ENCODE results near the gene TJP2.
"Not testable (repeated sequence)": the region's sequence is repeated elsewhere in the genome, so short reads cannot be mapped to it uniquely, and the experiment has no call there.

Gene TJP2

DNA sequence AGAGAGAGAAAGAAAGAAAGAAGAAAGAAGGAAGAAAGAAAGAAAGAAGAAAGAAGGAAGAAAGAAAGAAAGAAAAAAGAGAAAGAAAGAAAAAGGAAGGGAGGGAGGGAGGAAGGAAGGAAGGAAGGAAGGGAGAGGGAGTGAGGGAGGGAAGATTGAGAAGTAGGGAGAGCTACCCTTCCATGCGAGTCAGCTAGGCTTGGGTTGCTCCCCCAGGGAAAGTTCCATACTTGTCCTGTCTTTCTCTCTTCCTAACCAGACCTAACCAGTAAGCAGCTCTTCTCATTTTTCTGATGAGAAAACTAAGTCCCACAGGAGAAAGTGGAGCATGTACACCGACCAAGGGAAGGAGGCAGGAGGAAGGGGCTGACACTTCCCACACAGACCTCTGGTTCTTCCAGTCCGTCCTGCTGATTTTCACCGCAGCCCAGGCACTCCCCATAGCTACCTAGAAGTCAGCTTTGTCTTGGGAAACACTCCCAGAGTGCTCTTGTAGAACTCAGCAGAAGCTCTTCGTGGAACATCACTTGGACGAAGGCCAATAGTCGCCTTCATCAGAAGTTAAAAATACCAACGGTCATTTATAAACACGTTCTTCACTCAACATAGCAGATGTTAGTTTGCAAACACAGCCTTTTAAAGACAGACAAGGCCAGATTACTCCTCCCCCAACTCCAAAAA is 121.9 kb downstream of the TJP2 start:
- Histone ChIP-seq H3K27ac (ENCODE audit: low read depth in 2 of 2, low read length in 2 of 2) (peak overlapping the region in 1 of 2 donors; percentile 13), H3K9ac (ENCODE audit: low read depth in 1 of 2, low read length in 2 of 2) (no peak overlapping the region), H3K27me3 (ENCODE audit: control insufficient read depth in 2 of 2, insufficient read depth in 2 of 2, low read length in 2 of 2) (no peaks in the 10 kb centered on the region), H3K4me1 (ENCODE audit: control insufficient read depth in 2 of 2, insufficient read depth in 2 of 2, low read length in 2 of 2) (no peaks in the 10 kb centered on the region), H3K36me3 (ENCODE audit: control insufficient read depth in 2 of 2, insufficient read depth in 2 of 2, low read length in 2 of 2) (no peaks in the 10 kb centered on the region), H3K4me3 (ENCODE audit: low read length in 2 of 2) (no peak overlapping the region), H3K9me3 (ENCODE audit: control insufficient read depth in 2 of 2, low read length in 2 of 2) (no peaks in the 10 kb centered on the region)

DNA sequence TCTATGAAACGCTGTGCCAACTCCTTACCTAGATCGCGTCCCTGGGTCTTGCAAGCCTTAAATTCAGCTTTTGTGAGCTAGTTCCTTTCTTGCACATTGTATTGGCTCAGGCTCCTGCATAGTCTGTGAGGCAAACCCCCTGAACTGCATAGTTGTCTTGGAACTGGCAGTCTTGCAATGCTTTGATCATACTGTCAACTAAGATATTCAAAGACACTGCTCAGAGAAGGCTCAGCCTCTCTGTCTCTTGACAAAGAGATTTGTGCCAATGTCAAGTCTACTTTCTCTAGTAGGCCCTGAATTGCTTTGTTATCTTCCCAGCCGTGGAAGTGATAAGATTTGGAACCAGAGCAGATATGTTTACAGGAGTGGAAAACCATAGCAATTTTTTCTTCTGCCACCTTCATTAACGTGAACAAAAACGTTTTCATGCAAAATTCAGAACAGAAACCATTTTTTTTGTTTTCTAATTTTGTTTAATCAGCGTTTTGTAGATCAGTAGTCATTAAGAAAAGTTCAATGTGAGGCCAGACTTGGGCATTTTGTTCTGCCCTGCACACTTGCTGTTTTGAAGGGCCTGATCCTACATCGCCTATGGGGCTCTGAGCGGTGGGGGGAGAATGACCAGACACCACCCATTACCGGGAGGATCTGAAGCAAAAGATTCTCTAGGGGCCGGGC is 123.4 kb downstream of the TJP2 start:
- Histone ChIP-seq H3K27ac (ENCODE audit: low read depth in 2 of 2, low read length in 2 of 2) (no peak overlapping the region), H3K4me3 (ENCODE audit: low read length in 2 of 2) (no peak overlapping the region), H3K9me3 (ENCODE audit: control insufficient read depth in 2 of 2, low read length in 2 of 2) (no peaks in the 10 kb centered on the region), H3K36me3 (ENCODE audit: control insufficient read depth in 2 of 2, insufficient read depth in 2 of 2, low read length in 2 of 2) (no peaks in the 10 kb centered on the region), H3K27me3 (ENCODE audit: control insufficient read depth in 2 of 2, insufficient read depth in 2 of 2, low read length in 2 of 2) (no peaks in the 10 kb centered on the region), H3K4me1 (ENCODE audit: control insufficient read depth in 2 of 2, insufficient read depth in 2 of 2, low read length in 2 of 2) (no peaks in the 10 kb centered on the region), H3K9ac (ENCODE audit: low read depth in 1 of 2, low read length in 2 of 2) (no peak overlapping the region)

- no peak overlapping the region for H3K27ac ChIP-seq (ENCODE audit: low read depth in 2 of 2, low read length in 2 of 2)
- H3K27me3 ChIP-seq (ENCODE audit: control insufficient read depth in 2 of 2, insufficient read depth in 2 of 2, low read length in 2 of 2): no peaks in the 10 kb centered on the region
- no peak overlapping the region for H3K9ac ChIP-seq (ENCODE audit: low read depth in 1 of 2, low read length in 2 of 2)
- no peaks in the 10 kb centered on the region for H3K36me3 ChIP-seq (ENCODE audit: control insufficient read depth in 2 of 2, insufficient read depth in 2 of 2, low read length in 2 of 2)
- H3K4me1 ChIP-seq (ENCODE audit: control insufficient read depth in 2 of 2, insufficient read depth in 2 of 2, low read length in 2 of 2): no peaks in the 10 kb centered on the region
- H3K9me3 ChIP-seq (ENCODE audit: control insufficient read depth in 2 of 2, low read length in 2 of 2): no peaks in the 10 kb centered on the region
- H3K4me3 ChIP-seq (ENCODE audit: low read length in 2 of 2): no peak overlapping the region
These were observed 125.2 kb downstream of the TJP2 start for GRCh38 chr9:69299315-69299714.

DNA sequence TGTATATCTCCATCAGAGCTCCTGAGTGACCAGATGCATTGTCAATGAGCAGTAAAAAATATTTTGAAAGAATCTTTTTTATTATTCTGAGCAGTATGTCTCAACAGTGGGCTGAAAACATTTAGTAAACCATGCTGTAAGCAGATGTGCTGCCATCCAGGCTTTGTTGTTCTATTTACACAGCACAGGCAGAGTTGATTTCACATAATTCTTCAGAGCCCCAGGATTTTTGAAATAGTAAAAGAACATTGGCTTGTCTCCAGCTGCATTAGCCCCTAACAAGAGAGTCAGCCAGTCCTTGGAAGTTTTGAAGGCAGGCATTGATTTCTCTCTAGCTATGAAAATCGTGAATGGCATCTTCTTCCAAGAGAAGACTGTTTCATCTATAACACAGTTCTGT is 125.7 kb downstream of the TJP2 start:
- H3K4me3 ChIP-seq (ENCODE audit: low read length in 2 of 2): no peak overlapping the region

GRCh38 chr9:69303331-69303730 is 129.3 kb downstream of the TJP2 start:
- H3K36me3 ChIP-seq (ENCODE audit: control insufficient read depth in 2 of 2, insufficient read depth in 2 of 2, low read length in 2 of 2): no peaks in the 10 kb centered on the region
- H3K27ac ChIP-seq (ENCODE audit: low read depth in 2 of 2, low read length in 2 of 2): no peak overlapping the region
- H3K9ac ChIP-seq (ENCODE audit: low read depth in 1 of 2, low read length in 2 of 2): no peak overlapping the region
- H3K9me3 ChIP-seq (ENCODE audit: control insufficient read depth in 2 of 2, low read length in 2 of 2): no peaks in the 10 kb centered on the region
- H3K4me1 ChIP-seq (ENCODE audit: control insufficient read depth in 2 of 2, insufficient read depth in 2 of 2, low read length in 2 of 2): no peaks in the 10 kb centered on the region
- no peak overlapping the region for H3K4me3 ChIP-seq (ENCODE audit: low read length in 2 of 2)
- no peaks in the 10 kb centered on the region for H3K27me3 ChIP-seq (ENCODE audit: control insufficient read depth in 2 of 2, insufficient read depth in 2 of 2, low read length in 2 of 2)

More for the DNA sequence above, 125.7 kb downstream of the TJP2 start:
- no peaks in the 10 kb centered on the region for H3K9me3 ChIP-seq (ENCODE audit: control insufficient read depth in 2 of 2, low read length in 2 of 2)
- H3K36me3 ChIP-seq (ENCODE audit: control insufficient read depth in 2 of 2, insufficient read depth in 2 of 2, low read length in 2 of 2): no peaks in the 10 kb centered on the region
- H3K4me1 ChIP-seq (ENCODE audit: control insufficient read depth in 2 of 2, insufficient read depth in 2 of 2, low read length in 2 of 2): no peaks in the 10 kb centered on the region
- no peak overlapping the region for H3K27ac ChIP-seq (ENCODE audit: low read depth in 2 of 2, low read length in 2 of 2)
- no peaks in the 10 kb centered on the region for H3K27me3 ChIP-seq (ENCODE audit: control insufficient read depth in 2 of 2, insufficient read depth in 2 of 2, low read length in 2 of 2)
- H3K9ac ChIP-seq (ENCODE audit: low read depth in 1 of 2, low read length in 2 of 2): no peak overlapping the region

- H3K4me3 ChIP-seq (ENCODE audit: low read length in 2 of 2); H3K36me3 ChIP-seq (ENCODE audit: control insufficient read depth in 2 of 2, insufficient read depth in 2 of 2, low read length in 2 of 2); H3K4me1 ChIP-seq (ENCODE audit: control insufficient read depth in 2 of 2, insufficient read depth in 2 of 2, low read length in 2 of 2); H3K9ac ChIP-seq (ENCODE audit: low read depth in 1 of 2, low read length in 2 of 2); H3K27me3 ChIP-seq (ENCODE audit: control insufficient read depth in 2 of 2, insufficient read depth in 2 of 2, low read length in 2 of 2); H3K27ac ChIP-seq (ENCODE audit: low read depth in 2 of 2, low read length in 2 of 2); H3K9me3 ChIP-seq (ENCODE audit: control insufficient read depth in 2 of 2, low read length in 2 of 2): not testable (repeated sequence)
These were observed 132.9 kb downstream of the TJP2 start for GRCh38 chr9:69306895-69307445.

DNA sequence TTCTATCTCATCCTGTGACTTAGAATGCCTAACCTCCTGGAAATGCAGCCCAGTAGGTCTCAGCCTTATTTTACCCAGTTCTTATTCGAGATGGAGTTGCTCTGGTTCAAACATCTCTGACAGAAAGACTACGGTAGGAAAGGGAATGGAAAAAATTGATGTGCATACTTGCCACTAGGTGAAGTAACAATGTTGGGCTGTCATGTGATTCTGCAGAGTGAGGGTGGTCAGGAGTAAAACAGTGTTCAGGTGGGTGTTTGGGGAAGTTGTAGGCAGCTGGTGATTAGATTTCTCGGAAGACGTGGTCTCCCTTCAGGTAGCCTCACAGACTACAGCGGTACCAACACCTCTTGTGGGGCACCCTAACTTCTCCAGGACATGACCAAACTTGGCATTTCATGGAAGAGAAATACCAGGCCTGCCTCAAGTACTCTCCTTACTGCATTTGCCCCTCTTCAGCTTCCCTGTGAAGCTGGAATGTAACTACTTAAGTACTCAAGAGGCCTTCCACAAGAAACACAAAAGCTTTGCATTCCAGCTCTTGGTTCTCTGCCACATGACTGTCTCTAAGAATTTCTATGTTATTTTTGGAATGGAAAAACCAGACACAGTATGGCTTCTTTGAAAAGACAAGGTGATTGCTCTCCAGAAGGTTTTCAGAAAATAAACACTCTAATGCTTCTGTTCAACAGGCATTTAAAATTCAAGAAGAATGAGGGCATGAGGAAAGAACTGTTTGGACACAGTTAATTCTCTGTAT is 133.5 kb downstream of the TJP2 start:
- no peak overlapping the region for H3K4me3 ChIP-seq (ENCODE audit: low read length in 2 of 2)
- H3K4me1 ChIP-seq (ENCODE audit: control insufficient read depth in 2 of 2, insufficient read depth in 2 of 2, low read length in 2 of 2): no peaks in the 10 kb centered on the region
- peaks cover 0 to under 1% of the 10 kb centered on the region in 2 donors for H3K9me3 ChIP-seq (ENCODE audit: control insufficient read depth in 2 of 2, low read length in 2 of 2)
- H3K9ac ChIP-seq (ENCODE audit: low read depth in 1 of 2, low read length in 2 of 2): no peak overlapping the region
- no peaks in the 10 kb centered on the region for H3K27me3 ChIP-seq (ENCODE audit: control insufficient read depth in 2 of 2, insufficient read depth in 2 of 2, low read length in 2 of 2)
- H3K27ac ChIP-seq (ENCODE audit: low read depth in 2 of 2, low read length in 2 of 2): no peak overlapping the region
- H3K36me3 ChIP-seq (ENCODE audit: control insufficient read depth in 2 of 2, insufficient read depth in 2 of 2, low read length in 2 of 2): no peaks in the 10 kb centered on the region

DNA sequence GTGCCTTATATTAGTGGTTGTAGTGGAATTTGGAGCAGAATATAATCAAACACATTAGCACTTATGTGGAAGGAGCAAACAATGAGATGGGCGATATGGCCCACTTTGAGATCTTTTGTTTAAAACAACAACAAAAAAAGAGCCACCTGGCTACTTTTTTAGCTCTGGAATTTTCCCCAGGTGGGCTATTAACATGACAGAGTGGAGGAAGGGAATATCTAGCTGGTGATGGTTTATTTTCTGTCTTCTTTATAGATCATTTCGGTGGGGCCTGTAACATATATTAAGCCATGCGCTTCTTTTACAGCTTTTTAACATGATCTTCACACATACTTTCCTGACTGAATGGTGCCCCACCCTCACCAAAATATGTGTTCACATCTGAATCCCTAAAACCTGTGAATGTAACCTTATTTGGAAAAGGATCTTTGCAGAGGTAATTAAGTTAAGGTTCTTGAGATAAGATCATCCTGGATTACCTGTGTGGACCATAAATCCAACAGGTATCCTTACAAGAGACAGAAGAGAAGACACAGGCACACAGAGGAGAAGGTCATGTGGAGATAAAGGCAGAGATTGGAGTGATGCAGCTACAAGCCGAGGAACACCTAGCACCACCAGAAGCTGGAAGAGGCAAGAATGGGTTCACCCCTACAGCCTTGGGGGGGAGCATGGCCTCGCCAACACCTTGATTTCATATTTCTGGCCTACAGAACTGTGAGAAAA is 134.3 kb downstream of the TJP2 start:
- no peak overlapping the region for H3K9ac ChIP-seq (ENCODE audit: low read depth in 1 of 2, low read length in 2 of 2)
- H3K9me3 ChIP-seq (ENCODE audit: control insufficient read depth in 2 of 2, low read length in 2 of 2): peaks cover 0 to 5% of the 10 kb centered on the region in 2 donors
- H3K27ac ChIP-seq (ENCODE audit: low read depth in 2 of 2, low read length in 2 of 2): no peak overlapping the region
- no peak overlapping the region for H3K4me3 ChIP-seq (ENCODE audit: low read length in 2 of 2)
- H3K4me1 ChIP-seq (ENCODE audit: control insufficient read depth in 2 of 2, insufficient read depth in 2 of 2, low read length in 2 of 2): no peaks in the 10 kb centered on the region
- H3K27me3 ChIP-seq (ENCODE audit: control insufficient read depth in 2 of 2, insufficient read depth in 2 of 2, low read length in 2 of 2): no peaks in the 10 kb centered on the region
- no peaks in the 10 kb centered on the region for H3K36me3 ChIP-seq (ENCODE audit: control insufficient read depth in 2 of 2, insufficient read depth in 2 of 2, low read length in 2 of 2)

DNA sequence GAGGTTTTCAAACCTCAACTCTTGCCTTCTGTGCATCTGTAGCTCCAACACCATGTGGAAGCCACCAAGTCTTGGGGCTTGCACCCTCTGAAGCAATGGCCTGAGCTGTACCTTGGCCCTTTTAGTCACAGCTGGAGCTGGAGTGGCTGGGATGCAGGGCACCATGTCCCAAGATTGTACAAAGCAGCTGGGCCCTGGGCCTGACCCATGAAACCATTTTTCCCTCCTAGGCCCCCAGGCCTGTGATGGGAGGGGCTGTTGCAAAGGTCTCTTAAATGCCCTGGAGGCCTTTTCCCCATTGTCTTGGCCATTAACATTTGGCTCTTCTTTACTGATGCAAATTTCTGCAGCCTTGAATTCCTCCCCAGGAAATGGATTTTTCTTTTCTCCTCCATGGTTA is 139.1 kb downstream of the TJP2 start:
- no peak overlapping the region for H3K9ac ChIP-seq (ENCODE audit: low read depth in 1 of 2, low read length in 2 of 2)
- H3K27ac ChIP-seq (ENCODE audit: low read depth in 2 of 2, low read length in 2 of 2): no peak overlapping the region
- H3K27me3 ChIP-seq (ENCODE audit: control insufficient read depth in 2 of 2, insufficient read depth in 2 of 2, low read length in 2 of 2): no peaks in the 10 kb centered on the region

More for the DNA sequence above, 139.1 kb downstream of the TJP2 start:
- Histone ChIP-seq H3K9me3 (ENCODE audit: control insufficient read depth in 2 of 2, low read length in 2 of 2) (peaks cover 0 to 5% of the 10 kb centered on the region in 2 donors), H3K36me3 (ENCODE audit: control insufficient read depth in 2 of 2, insufficient read depth in 2 of 2, low read length in 2 of 2) (no peaks in the 10 kb centered on the region), H3K4me1 (ENCODE audit: control insufficient read depth in 2 of 2, insufficient read depth in 2 of 2, low read length in 2 of 2) (no peaks in the 10 kb centered on the region), H3K4me3 (ENCODE audit: low read length in 2 of 2) (no peak overlapping the region)

All from mucosa of rectum (tissue), 2 donors.